ENCODE data around the gene RERE. TPM values are rescaled to one million over a fixed set of nuclear protein-coding genes. Genes with fewer than 3 reads are reported as not detected.

Gene RERE
- total RNA-seq, 1 experiment from 2014 or later = 217 TPM

DNA sequence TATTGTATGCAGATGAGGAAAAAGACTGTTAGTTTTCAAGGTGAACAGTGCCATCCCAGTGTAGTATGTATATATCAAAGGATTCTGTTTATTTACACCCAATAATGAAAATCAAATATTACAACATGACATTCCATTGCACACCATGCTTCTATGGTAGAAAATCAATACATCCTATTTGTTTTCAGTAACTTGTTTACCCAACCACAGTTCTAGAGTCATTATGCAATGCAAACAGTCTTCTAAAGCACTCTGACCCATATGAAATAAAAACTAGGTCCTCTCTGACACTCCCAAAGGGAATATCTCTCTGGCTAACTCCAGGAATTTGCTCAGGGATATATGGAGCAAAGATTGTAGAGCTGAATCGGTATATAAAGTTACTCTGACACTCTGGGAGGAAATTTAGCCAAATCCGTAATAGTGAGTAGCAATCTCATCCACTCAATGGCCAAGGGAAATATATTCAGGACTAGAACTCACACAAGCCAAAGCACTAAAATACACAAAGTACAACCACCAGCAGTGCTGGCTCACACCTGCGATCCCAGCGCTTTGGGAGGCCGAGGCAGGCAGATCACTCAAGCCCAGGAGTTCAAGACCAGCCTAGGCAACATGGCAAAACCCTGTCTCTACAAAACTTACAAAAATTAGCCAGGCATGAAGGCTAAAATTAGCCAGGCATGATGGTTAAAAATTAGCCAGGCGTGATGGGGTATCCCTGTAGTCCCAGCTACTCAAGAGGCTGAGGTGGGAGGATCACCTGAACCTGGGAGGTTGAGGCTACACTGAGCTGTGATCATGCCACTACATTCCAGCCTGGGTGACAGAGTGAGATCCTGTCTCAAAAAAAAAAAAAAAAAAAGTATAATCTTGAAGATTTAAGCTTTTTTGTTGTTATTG is 75.2 kb downstream of the RERE start:
- H3K36me3 ChIP-seq (ENCODE audit: control insufficient read depth, insufficient read depth, low read length) = no peaks in the 10 kb centered on the region
- TF ChIP-seq, protein P1, sequence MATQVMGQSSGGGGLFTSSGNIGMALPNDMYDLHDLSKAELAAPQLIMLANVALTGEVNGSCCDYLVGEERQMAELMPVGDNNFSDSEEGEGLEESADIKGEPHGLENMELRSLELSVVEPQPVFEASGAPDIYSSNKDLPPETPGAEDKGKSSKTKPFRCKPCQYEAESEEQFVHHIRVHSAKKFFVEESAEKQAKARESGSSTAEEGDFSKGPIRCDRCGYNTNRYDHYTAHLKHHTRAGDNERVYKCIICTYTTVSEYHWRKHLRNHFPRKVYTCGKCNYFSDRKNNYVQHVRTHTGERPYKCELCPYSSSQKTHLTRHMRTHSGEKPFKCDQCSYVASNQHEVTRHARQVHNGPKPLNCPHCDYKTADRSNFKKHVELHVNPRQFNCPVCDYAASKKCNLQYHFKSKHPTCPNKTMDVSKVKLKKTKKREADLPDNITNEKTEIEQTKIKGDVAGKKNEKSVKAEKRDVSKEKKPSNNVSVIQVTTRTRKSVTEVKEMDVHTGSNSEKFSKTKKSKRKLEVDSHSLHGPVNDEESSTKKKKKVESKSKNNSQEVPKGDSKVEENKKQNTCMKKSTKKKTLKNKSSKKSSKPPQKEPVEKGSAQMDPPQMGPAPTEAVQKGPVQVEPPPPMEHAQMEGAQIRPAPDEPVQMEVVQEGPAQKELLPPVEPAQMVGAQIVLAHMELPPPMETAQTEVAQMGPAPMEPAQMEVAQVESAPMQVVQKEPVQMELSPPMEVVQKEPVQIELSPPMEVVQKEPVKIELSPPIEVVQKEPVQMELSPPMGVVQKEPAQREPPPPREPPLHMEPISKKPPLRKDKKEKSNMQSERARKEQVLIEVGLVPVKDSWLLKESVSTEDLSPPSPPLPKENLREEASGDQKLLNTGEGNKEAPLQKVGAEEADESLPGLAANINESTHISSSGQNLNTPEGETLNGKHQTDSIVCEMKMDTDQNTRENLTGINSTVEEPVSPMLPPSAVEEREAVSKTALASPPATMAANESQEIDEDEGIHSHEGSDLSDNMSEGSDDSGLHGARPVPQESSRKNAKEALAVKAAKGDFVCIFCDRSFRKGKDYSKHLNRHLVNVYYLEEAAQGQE (IDR thresholded peaks at IDR 0.05; ENCODE audit: insufficient read depth in 1 of 2, low read depth in 2 of 2, low read length in 1 of 2) = no peak
- TF ChIP-seq, protein P2, sequence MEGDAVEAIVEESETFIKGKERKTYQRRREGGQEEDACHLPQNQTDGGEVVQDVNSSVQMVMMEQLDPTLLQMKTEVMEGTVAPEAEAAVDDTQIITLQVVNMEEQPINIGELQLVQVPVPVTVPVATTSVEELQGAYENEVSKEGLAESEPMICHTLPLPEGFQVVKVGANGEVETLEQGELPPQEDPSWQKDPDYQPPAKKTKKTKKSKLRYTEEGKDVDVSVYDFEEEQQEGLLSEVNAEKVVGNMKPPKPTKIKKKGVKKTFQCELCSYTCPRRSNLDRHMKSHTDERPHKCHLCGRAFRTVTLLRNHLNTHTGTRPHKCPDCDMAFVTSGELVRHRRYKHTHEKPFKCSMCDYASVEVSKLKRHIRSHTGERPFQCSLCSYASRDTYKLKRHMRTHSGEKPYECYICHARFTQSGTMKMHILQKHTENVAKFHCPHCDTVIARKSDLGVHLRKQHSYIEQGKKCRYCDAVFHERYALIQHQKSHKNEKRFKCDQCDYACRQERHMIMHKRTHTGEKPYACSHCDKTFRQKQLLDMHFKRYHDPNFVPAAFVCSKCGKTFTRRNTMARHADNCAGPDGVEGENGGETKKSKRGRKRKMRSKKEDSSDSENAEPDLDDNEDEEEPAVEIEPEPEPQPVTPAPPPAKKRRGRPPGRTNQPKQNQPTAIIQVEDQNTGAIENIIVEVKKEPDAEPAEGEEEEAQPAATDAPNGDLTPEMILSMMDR (IDR thresholded peaks at IDR 0.05) = no peak
- no peak for TF ChIP-seq TCF7L2 (IDR thresholded peaks at IDR 0.05; ENCODE audit: low read depth, low read length)
- no peak for TF ChIP-seq POLR2AphosphoS5 (IDR thresholded peaks at IDR 0.05; ENCODE audit: low read depth, low read length)
- no peak for TF ChIP-seq SIN3A (IDR thresholded peaks at IDR 0.05; ENCODE audit: borderline replicate concordance, insufficient read depth, low read depth, low read length)
- no peak overlapping the region for H3K4me3 ChIP-seq (ENCODE audit: low read depth in 2 of 2, low read length in 2 of 2)
- in situ Hi-C loops (cut with HindIII; ENCODE audit: low pct_unique_long_range_greater_than_20kb, low sequenced_read_pairs) = no loop called here
- H3K9me3 ChIP-seq (ENCODE audit: control insufficient read depth, insufficient read depth, low read depth, low read length) = peaks cover 8% of the 10 kb centered on the region; the same call in 1 of the 2 replicates
- ATAC-seq = peak; percentile 75
- CTCF ChIA-PET = interaction anchor here (0.7 kb wide), 1 partner anchor 31 kb away, joined by 11 read pairs; no protein-coding TSS in a partner anchor
- no peaks in the 10 kb centered on the region for H3K4me1 ChIP-seq (ENCODE audit: control insufficient read depth, insufficient read depth, low read length)
- intact Hi-C loops (cut with micrococcal nuclease; ENCODE audit: unreplicated experiment) = no loop called here
- no peak overlapping the region for H3K27ac ChIP-seq (ENCODE audit: low read length)
- POLR2A ChIA-PET = interaction anchor here (0.6 kb wide), 2 partner anchors 34 to 70 kb away, joined by 3 read pairs; no protein-coding TSS in a partner anchor
- no peak for DNase-seq (ENCODE audit: low read depth, low spot score)
- no TSS peak for BruUV-seq (replicated peaks)
- no peaks in the 10 kb centered on the region for H3K27me3 ChIP-seq (ENCODE audit: control insufficient read depth, insufficient read depth, low read length)

DNA sequence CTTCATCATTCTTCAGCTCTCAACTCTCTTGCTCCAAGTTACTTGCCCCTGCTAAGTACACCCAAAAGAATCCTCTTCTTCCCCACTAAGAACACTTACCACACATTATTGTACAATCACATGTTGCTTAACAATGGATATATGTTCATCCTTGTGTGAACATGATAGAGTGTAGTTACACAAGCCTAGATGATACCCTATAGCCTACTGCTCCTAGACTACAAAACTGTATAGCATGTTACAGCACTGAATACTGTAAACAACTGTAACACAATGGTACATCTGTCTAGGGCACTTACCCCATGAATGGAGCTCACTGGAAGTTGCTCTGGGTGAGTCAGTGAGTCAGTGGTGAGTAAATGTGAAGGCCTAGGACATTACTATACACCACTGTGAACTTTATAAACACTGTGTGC is 77.4 kb downstream of the RERE start:
- DNase-seq (ENCODE audit: low read depth, low spot score) (no peak), ATAC-seq (peak; percentile 59; the same call in 1 of the 2 replicates)
- in situ Hi-C loops (cut with HindIII; ENCODE audit: low pct_unique_long_range_greater_than_20kb, low sequenced_read_pairs) (no loop called here), intact Hi-C loops (cut with micrococcal nuclease; ENCODE audit: unreplicated experiment) (no loop called here)
- Histone ChIP-seq H3K9me3 (ENCODE audit: control insufficient read depth, insufficient read depth, low read depth, low read length) (peaks cover 8% of the 10 kb centered on the region; the same call in 1 of the 2 replicates), H3K4me3 (ENCODE audit: low read depth in 2 of 2, low read length in 2 of 2) (no peak overlapping the region), H3K4me1 (ENCODE audit: control insufficient read depth, insufficient read depth, low read length) (no peaks in the 10 kb centered on the region), H3K27me3 (ENCODE audit: control insufficient read depth, insufficient read depth, low read length) (no peaks in the 10 kb centered on the region), H3K27ac (ENCODE audit: low read length) (no peak overlapping the region), H3K36me3 (ENCODE audit: control insufficient read depth, insufficient read depth, low read length) (no peaks in the 10 kb centered on the region)
- BruUV-seq (replicated peaks) = no TSS peak
- TF ChIP-seq, protein P1 (IDR thresholded peaks at IDR 0.05; ENCODE audit: insufficient read depth in 1 of 2, low read depth in 2 of 2, low read length in 1 of 2) = no peak
- TF ChIP-seq, protein P2 (IDR thresholded peaks at IDR 0.05) = no peak
- TF ChIP-seq SIN3A (IDR thresholded peaks at IDR 0.05; ENCODE audit: borderline replicate concordance, insufficient read depth, low read depth, low read length) (no peak), POLR2AphosphoS5 (IDR thresholded peaks at IDR 0.05; ENCODE audit: low read depth, low read length) (no peak), TCF7L2 (IDR thresholded peaks at IDR 0.05; ENCODE audit: low read depth, low read length) (no peak)
- POLR2A ChIA-PET = interaction anchor here (0.5 kb wide), 1 partner anchor 111 kb away, joined by 4 read pairs; no protein-coding TSS in a partner anchor
- CTCF ChIA-PET = interaction anchor here (1.1 kb wide), 1 partner anchor 109 kb away, joined by 3 read pairs; no protein-coding TSS in a partner anchor

All from Panc1 (cell line).